ENCODE results near the gene RSU1.

- TF ChIP-seq, protein P1, sequence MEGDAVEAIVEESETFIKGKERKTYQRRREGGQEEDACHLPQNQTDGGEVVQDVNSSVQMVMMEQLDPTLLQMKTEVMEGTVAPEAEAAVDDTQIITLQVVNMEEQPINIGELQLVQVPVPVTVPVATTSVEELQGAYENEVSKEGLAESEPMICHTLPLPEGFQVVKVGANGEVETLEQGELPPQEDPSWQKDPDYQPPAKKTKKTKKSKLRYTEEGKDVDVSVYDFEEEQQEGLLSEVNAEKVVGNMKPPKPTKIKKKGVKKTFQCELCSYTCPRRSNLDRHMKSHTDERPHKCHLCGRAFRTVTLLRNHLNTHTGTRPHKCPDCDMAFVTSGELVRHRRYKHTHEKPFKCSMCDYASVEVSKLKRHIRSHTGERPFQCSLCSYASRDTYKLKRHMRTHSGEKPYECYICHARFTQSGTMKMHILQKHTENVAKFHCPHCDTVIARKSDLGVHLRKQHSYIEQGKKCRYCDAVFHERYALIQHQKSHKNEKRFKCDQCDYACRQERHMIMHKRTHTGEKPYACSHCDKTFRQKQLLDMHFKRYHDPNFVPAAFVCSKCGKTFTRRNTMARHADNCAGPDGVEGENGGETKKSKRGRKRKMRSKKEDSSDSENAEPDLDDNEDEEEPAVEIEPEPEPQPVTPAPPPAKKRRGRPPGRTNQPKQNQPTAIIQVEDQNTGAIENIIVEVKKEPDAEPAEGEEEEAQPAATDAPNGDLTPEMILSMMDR (IDR thresholded peaks at IDR 0.05; ENCODE audit: low read length): no peak
- no peak for TF ChIP-seq EZH2 (IDR thresholded peaks at IDR 0.05; ENCODE audit: borderline replicate concordance, low read length)
These were observed 28.0 kb downstream of the RSU1 start for GRCh38 chr10:16789261-16789660.

All from OCI-LY1 (cell line).